Measurements from ENCODE around the gene TMEM52. TPM values are rescaled to one million over a fixed set of nuclear protein-coding genes. Genes with fewer than 3 reads are reported as not detected.
"Not testable (repeated sequence)": the region's sequence is repeated elsewhere in the genome, so short reads cannot be mapped to it uniquely, and the experiment has no call there.

TMEM52 gene
- total RNA-seq, 1 experiment from 2014 or later = 6.4 TPM

GRCh38 chr1:1938276-1938573, 19.1 kb upstream of the TMEM52 start:
- POLR2A ChIA-PET = no interaction called here

GRCh38 chr1:1937549-1938275, 18.6 kb upstream of the TMEM52 start:
- Histone ChIP-seq H3K27me3 (replicated peaks; ENCODE audit: control insufficient read depth, insufficient read depth, low read length) (no peaks in the 10 kb centered on the region), H3K4me1 (no peaks in the 10 kb centered on the region), H3K36me3 (ENCODE audit: control insufficient read depth, insufficient read depth, low read length) (no peaks in the 10 kb centered on the region), H3K4me3 (ENCODE audit: low read depth, low read length) (no peak overlapping the region), H3K9me3 (no peaks in the 10 kb centered on the region)
- H3K4me1 Mint-ChIP-seq (ENCODE audit: low read depth, unreplicated experiment) = no peaks in the 10 kb centered on the region
- H3K27me3 Mint-ChIP-seq (ENCODE audit: insufficient read depth, unreplicated experiment) = no peaks in the 10 kb centered on the region
- ChIA-PET POLR2A (no interaction called here), CTCF (no interaction called here)
- no peak overlapping the region for H3K27ac Mint-ChIP-seq (ENCODE audit: unreplicated experiment)
- H3K36me3 Mint-ChIP-seq (ENCODE audit: insufficient read depth, unreplicated experiment) = no peaks in the 10 kb centered on the region
- DNase-seq = no peak
- intact Hi-C loops (cut with micrococcal nuclease; ENCODE audit: unreplicated experiment) = no loop called here
- no peaks in the 10 kb centered on the region for H3K9me3 Mint-ChIP-seq (ENCODE audit: unreplicated experiment)
- TF ChIP-seq CTCF (IDR thresholded peaks at IDR 0.05; ENCODE audit: insufficient read depth in 1 of 2, low read depth in 1 of 2, low read length in 1 of 2, severe bottlenecking in 1 of 2, unreplicated experiment in 1 of 2) = no peak
- BruUV-seq (replicated peaks) = no TSS peak
- no peak overlapping the region for H3K4me3 Mint-ChIP-seq (ENCODE audit: unreplicated experiment)

More at GRCh38 chr1:1938276-1938573, 19.1 kb upstream of the TMEM52 start:
- H3K9me3 Mint-ChIP-seq (ENCODE audit: unreplicated experiment) = no peaks in the 10 kb centered on the region
- H3K36me3 Mint-ChIP-seq (ENCODE audit: insufficient read depth, unreplicated experiment) = no peaks in the 10 kb centered on the region
- Histone ChIP-seq H3K4me1 (no peaks in the 10 kb centered on the region), H3K9me3 (no peaks in the 10 kb centered on the region), H3K4me3 (ENCODE audit: low read depth, low read length) (no peak overlapping the region), H3K36me3 (ENCODE audit: control insufficient read depth, insufficient read depth, low read length) (no peaks in the 10 kb centered on the region), H3K27me3 (replicated peaks; ENCODE audit: control insufficient read depth, insufficient read depth, low read length) (no peaks in the 10 kb centered on the region)
- no peaks in the 10 kb centered on the region for H3K27me3 Mint-ChIP-seq (ENCODE audit: insufficient read depth, unreplicated experiment)
- no peak overlapping the region for H3K27ac Mint-ChIP-seq (ENCODE audit: unreplicated experiment)
- BruUV-seq (replicated peaks) = no TSS peak
- no peak overlapping the region for H3K4me3 Mint-ChIP-seq (ENCODE audit: unreplicated experiment)
- no peak for DNase-seq
- no peaks in the 10 kb centered on the region for H3K4me1 Mint-ChIP-seq (ENCODE audit: low read depth, unreplicated experiment)
- CTCF ChIA-PET = no interaction called here
- intact Hi-C loops (cut with micrococcal nuclease; ENCODE audit: unreplicated experiment) = no loop called here
- TF ChIP-seq CTCF (IDR thresholded peaks at IDR 0.05; ENCODE audit: insufficient read depth in 1 of 2, low read depth in 1 of 2, low read length in 1 of 2, severe bottlenecking in 1 of 2, unreplicated experiment in 1 of 2) = no peak

GRCh38 chr1:1937061-1937460, 18.0 kb upstream of the TMEM52 start:
- Mint-ChIP-seq H3K27me3 (ENCODE audit: insufficient read depth, unreplicated experiment) (no peaks in the 10 kb centered on the region), H3K9me3 (ENCODE audit: unreplicated experiment) (no peaks in the 10 kb centered on the region), H3K36me3 (ENCODE audit: insufficient read depth, unreplicated experiment) (no peaks in the 10 kb centered on the region), H3K4me1 (ENCODE audit: low read depth, unreplicated experiment) (no peaks in the 10 kb centered on the region), H3K4me3 (ENCODE audit: unreplicated experiment) (no peak overlapping the region), H3K27ac (ENCODE audit: unreplicated experiment) (no peak overlapping the region)
- ChIA-PET POLR2A (no interaction called here), CTCF (no interaction called here)
- H3K4me1 ChIP-seq = no peaks in the 10 kb centered on the region
- no TSS peak for BruUV-seq (replicated peaks)
- no peak for DNase-seq
- H3K36me3 ChIP-seq (ENCODE audit: control insufficient read depth, insufficient read depth, low read length) = no peaks in the 10 kb centered on the region
- no peak for TF ChIP-seq CTCF (IDR thresholded peaks at IDR 0.05; ENCODE audit: insufficient read depth in 1 of 2, low read depth in 1 of 2, low read length in 1 of 2, severe bottlenecking in 1 of 2, unreplicated experiment in 1 of 2)
- no peaks in the 10 kb centered on the region for H3K27me3 ChIP-seq (replicated peaks; ENCODE audit: control insufficient read depth, insufficient read depth, low read length)
- H3K9me3 ChIP-seq = no peaks in the 10 kb centered on the region
- H3K4me3 ChIP-seq (ENCODE audit: low read depth, low read length) = no peak overlapping the region
- intact Hi-C loops (cut with micrococcal nuclease; ENCODE audit: unreplicated experiment) = no loop called here

GRCh38 chr1:1934848-1935247, 15.8 kb upstream of the TMEM52 start:
- BruUV-seq (replicated peaks); DNase-seq; H3K36me3 ChIP-seq (ENCODE audit: control insufficient read depth, insufficient read depth, low read length); H3K9me3 ChIP-seq; intact Hi-C loops (cut with micrococcal nuclease; ENCODE audit: unreplicated experiment); H3K27ac Mint-ChIP-seq (ENCODE audit: unreplicated experiment); H3K4me3 ChIP-seq (ENCODE audit: low read depth, low read length); H3K27me3 ChIP-seq (replicated peaks; ENCODE audit: control insufficient read depth, insufficient read depth, low read length); CTCF ChIA-PET; H3K9me3 Mint-ChIP-seq (ENCODE audit: unreplicated experiment); H3K36me3 Mint-ChIP-seq (ENCODE audit: insufficient read depth, unreplicated experiment); H3K4me3 Mint-ChIP-seq (ENCODE audit: unreplicated experiment); POLR2A ChIA-PET; H3K4me1 ChIP-seq; H3K4me1 Mint-ChIP-seq (ENCODE audit: low read depth, unreplicated experiment); H3K27me3 Mint-ChIP-seq (ENCODE audit: insufficient read depth, unreplicated experiment): not testable (repeated sequence)

Data from Caco-2 (cell line).